ENCODE data around the gene CELF4.

CELF4 gene

GRCh38 chr18:37577051-37577611, 11.5 kb upstream of the CELF4 start:
- no peak for DNase-seq (ENCODE audit: low read depth)
- H3K4me3 ChIP-seq (ENCODE audit: low read depth, low read length): no peak overlapping the region

DNA sequence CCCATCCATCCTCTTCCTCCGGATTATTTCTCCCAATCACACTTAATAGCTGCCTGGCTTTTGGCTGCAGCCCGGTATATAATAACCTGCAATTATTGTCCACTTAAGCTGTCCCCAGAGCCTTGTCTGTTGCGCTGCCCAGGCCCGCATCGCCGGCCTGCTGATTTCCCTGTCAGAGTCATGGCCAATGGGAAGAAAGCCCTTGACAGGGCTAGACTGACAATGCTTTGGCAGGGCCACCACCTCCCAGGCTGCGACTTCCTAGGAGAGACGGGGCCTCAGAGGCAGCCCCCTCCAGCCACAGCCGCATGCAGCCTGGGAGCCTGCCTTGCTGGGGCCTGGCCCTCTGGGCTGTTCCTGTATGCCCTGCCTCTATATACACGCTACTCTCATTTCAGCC, 10.0 kb upstream of the CELF4 start:
- no peak for DNase-seq (ENCODE audit: low read depth)

DNA sequence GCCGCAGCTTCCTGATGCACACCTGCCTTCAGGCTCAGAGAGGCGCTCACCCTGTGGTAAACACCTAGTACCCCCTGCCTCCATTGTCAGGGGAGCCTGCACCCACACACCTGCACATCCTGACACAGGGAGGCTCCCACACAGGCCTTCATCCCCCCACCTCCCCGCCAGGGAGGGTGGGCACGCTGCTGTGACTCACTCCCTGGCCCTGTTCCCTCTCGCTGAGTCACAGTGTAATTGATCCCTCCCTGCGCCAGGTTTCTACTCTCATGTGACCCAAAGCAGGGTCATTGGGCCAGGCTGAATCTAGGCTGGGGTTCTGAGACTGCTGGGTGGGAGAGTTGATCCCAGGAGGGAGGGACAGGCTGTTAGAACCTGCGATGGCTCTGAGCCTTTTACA, 8.5 kb upstream of the CELF4 start:
- no peak overlapping the region for H3K4me3 ChIP-seq (ENCODE audit: low read depth, low read length)
- no peak for DNase-seq (ENCODE audit: low read depth)

More for the DNA sequence above, 10.0 kb upstream of the CELF4 start:
- no peak overlapping the region for H3K4me3 ChIP-seq (ENCODE audit: low read depth, low read length)

- H3K4me3 ChIP-seq (ENCODE audit: low read depth, low read length): no peak overlapping the region
- no peak for DNase-seq (ENCODE audit: low read depth)
Measured at GRCh38 chr18:37572736-37573135, 7.1 kb upstream of the CELF4 start.

GRCh38 chr18:37571266-37571665, 5.7 kb upstream of the CELF4 start:
- DNase-seq (ENCODE audit: low read depth): no peak
- no peak overlapping the region for H3K4me3 ChIP-seq (ENCODE audit: low read depth, low read length)

DNA sequence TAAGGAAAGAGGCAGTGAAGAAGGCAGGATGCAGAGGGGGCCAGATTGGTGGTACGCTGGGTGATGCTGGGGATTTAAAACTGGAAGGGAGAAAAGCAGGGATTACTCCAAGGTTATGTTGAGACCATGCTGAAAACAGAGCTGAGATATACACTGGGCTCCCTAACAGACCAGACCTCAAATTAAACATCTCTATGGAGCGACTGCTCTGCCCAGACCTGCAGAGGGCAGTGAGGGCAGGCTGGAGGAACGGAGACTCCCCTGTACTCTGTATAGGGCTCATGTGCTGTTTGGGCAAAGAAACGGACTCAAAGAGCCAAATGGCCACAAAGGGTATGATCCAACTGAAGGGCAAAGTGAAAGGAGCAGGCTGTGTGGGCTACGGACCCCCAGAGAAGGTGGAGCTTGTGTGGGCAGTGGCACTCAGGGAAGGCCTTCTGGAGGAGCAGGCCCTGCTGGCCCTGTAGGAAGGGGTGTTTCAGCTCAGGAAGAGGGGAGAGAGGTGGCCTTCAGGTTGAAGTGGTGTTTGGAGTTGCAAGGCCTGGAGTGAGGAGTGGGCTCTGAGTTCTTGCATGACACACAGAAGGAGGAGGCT, 4.8 kb upstream of the CELF4 start:
- no peak overlapping the region for H3K4me3 ChIP-seq (ENCODE audit: low read depth, low read length)
- DNase-seq (ENCODE audit: low read depth): no peak

GRCh38 chr18:37568671-37569070, 3.1 kb upstream of the CELF4 start:
- no peak overlapping the region for H3K4me3 ChIP-seq (ENCODE audit: low read depth, low read length)
- no peak for DNase-seq (ENCODE audit: low read depth)

DNA sequence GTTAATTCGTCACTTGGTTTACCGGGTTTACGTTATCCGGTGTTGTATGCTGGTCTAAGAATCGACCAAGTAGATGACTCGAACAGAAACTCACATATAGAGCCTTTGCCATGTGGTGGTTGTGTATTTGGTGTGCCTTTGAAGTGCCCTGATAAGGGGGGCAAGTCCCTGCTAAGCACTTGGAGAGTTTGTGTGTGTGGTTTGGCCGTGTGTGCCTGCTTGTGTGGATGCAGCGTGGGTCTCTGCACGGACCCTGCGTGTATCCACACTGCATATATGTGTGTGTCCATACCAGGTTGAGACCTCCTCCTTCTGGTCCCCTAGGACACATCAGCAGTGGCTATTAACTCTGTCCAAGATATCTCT, 2.4 kb upstream of the CELF4 start:
- no peak overlapping the region for H3K4me3 ChIP-seq (ENCODE audit: low read depth, low read length)
- no peak for DNase-seq (ENCODE audit: low read depth)

DNA sequence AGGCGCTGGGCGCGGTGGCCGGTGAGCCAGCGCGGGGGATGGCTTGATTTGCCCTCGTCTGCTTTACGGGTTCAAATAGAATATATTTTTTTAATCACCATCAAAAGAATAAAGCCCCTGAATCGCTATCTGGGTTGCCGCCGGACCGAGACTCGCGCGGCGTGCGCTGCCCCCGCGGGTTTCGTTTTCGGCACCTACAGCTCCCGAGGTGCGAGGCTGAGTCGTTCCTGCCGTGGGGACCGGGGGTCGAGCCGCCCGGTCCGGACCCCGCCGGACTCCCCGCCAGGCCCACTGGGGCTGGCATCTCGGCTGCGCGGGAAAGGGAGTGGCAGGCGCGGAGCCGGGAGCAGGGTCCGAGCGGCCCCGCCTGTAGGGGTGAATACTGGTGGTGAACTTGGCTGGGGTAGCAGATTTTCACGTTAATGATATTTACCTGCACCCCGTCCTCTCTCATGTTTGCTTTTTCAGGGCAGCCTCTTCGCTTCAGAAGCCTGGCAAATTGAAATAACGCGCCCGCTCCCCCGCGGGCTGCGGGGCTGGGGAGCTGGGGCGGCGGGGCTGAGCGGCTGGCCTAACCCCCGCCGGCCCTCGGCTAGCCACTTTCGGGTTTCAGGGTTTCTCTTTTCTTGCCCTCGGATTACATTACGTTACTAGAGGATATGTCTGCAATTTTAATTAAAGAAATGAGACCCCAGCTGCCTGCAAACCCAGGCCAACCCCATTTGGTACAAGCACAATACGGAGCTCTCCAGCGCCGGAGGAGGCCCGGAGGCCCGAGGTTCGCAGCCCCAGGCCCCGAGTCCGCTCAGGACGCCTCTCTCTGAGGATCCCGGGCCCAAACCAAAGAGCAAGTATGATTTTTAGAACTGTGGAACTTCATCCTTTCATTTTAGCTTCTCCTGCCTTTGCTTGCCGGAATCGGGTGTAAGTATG, 1.7 kb upstream of the CELF4 start:
- peak overlapping the region; percentile 45 for H3K4me3 ChIP-seq (ENCODE audit: low read depth, low read length)
- DNase-seq (ENCODE audit: low read depth): no peak

- DNase-seq (ENCODE audit: low read depth): no peak
- H3K4me3 ChIP-seq (ENCODE audit: low read depth, low read length): peak overlapping the region; percentile 45
Measured at GRCh38 chr18:37566479-37567060, 972 bp upstream of the CELF4 start.

DNA sequence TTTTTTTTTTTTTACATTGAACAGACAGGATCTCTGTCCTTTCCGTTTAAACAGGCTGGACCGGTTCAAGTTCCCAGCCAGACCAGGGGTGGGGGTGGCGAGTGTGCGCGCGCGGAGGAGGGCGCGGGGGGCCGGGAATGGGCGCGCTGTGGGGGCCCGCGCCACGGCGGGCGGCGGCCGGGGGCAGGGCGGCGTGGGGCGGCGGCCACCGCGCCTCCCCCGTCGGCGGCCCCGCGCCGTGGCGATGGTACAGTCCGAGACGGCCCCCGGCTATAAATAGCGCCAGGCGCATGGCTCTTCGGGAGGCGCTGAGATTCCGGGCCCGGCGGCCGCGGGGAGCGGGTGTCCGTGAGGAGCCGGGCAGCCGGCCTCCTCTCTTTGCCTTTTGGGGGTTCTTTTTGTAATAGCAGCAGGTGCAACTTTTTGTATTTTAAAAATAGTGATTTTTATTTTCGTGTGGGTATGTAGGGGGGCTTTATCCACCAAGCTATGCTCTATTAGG, 430 bp upstream of the CELF4 start:
- no peak for DNase-seq (ENCODE audit: low read depth)
- H3K4me3 ChIP-seq (ENCODE audit: low read depth, low read length): peak overlapping the region; percentile 51

DNA sequence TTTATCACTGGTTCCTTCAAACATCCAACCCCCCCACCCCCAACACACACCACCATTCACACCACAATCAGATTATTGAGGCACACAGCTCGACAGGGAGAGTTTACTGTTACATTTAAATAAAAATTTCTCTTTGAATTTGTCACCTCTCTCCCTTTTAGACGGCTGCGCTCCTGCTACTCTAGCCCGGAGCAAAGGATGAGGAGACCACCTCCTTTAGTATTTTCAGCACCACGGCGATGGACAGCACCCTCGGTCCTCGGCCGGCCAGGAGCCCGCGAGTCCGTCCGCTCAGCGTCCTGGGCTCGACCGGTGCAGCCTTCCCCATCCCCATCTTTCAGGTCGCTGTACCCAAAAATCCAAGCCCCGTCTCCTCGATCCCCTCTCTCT, 892 bp downstream of the CELF4 start:
- DNase-seq (ENCODE audit: low read depth): no peak
- peak overlapping the region; percentile 51 for H3K4me3 ChIP-seq (ENCODE audit: low read depth, low read length)

- DNase-seq (ENCODE audit: low read depth): no peak
- no peak overlapping the region for H3K4me3 ChIP-seq (ENCODE audit: low read depth, low read length)
Measured at GRCh38 chr18:37563931-37564392, 1.6 kb downstream of the CELF4 start.

DNA sequence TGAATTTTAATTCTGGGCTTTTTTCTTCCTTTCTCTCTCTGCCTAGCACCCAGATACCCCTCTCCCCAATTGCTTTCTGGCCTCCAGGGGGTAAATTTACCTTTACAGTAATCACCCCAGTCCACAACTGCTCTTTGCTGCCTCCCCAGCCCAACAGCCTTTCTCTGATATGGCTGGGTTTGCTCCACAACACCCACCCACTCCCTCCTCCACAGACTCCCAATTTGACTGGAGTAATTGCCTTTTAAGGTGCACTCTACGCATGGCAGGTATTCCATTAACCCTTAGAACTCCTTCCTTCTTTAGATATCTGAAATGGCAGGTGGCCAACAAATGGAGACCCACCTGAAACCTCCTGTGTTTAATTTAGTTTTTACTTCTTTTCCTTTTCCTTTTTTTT, 3.6 kb downstream of the CELF4 start:
- no peak for DNase-seq (ENCODE audit: low read depth)
- no peak overlapping the region for H3K4me3 ChIP-seq (ENCODE audit: low read depth, low read length)

DNA sequence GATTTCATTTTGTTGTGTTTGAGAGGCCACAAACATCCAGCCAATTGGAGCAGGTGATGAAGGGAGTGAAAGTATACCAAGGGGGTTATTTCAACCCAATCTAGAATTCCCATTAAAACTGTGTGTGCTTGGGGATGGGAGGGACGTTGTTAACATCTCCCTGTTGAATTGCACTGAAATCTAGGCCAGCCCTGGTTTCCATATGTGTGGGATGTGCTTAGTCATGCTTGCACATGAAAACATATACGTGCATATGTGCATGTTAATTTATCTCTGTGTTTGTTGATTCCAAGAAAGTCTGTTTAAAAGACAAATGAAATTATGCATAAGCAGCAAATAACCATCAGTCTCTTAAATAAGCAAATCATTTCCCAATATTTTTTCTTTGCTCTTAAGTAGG, 5.6 kb downstream of the CELF4 start:
- no peak overlapping the region for H3K4me3 ChIP-seq (ENCODE audit: low read depth, low read length)
- DNase-seq (ENCODE audit: low read depth): no peak

DNA sequence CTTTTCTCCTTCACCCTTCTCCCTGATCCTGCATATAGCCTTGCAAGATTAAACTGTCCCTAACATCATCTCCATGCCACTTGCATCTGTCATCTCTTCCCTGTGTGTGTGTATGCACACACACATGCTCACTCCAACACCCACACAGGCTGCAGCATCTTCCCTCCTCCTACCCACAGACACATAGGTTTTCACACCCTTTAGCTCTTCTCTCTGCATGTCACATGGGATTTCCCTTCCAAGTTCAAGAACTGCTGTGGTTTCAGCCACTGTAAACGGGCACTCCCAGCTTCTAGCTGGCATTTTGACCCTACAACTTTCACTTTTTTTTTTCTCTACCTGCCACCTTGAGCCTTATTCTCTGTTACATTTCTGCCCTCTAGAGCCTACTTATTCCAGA, 6.4 kb downstream of the CELF4 start:
- no peak for DNase-seq (ENCODE audit: low read depth)
- no peak overlapping the region for H3K4me3 ChIP-seq (ENCODE audit: low read depth, low read length)

DNA sequence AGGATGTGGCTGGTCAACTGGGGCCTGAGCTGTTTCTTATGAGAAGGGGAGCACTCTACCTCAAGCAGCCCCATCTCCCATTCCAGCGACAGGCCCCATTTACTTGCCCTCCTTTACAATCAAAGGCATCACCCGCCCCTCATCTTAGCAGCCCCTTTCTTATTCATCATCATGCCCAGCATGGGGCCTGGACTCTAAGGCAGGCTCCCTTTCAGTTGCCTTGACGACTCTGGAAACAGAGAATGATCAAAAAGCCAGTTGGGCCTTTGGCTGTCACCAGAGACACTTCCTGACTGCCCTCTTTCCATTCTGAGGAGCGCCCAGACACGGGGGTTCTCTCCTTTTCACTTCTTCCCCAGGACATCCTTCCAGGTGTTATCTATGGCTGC, 11.2 kb downstream of the CELF4 start:
- DNase-seq (ENCODE audit: low read depth): no peak
- H3K4me3 ChIP-seq (ENCODE audit: low read depth, low read length): no peak overlapping the region

- H3K4me3 ChIP-seq (ENCODE audit: low read depth, low read length): no peak overlapping the region
- DNase-seq (ENCODE audit: low read depth): no peak
Measured at GRCh38 chr18:37553633-37554398, 11.8 kb downstream of the CELF4 start.

DNA sequence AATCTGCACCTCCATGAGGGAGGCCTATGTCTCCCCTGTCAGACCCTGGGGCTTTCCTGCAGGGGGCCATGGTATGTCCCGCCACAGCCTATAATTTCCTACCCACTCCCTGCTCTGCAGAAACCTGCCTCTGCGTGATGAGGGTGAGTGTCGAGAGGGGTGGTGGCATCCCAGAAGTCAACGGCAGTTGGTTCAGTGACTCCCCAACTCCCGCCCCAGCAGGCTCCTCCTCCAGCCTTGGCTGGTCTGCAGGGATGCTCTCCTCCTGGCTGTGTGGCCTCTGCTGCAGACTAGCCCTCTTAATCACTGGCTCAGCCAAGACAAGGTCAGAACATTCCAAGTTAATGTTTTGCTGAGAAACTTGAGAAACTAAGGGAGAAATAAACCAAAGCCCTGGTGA, 13.3 kb downstream of the CELF4 start:
- no peak overlapping the region for H3K4me3 ChIP-seq (ENCODE audit: low read depth, low read length)
- no peak for DNase-seq (ENCODE audit: low read depth)

- no peak overlapping the region for H3K4me3 ChIP-seq (ENCODE audit: low read depth, low read length)
- DNase-seq (ENCODE audit: low read depth): no peak
Measured at GRCh38 chr18:37551846-37552245, 13.8 kb downstream of the CELF4 start.
